Stomach smooth muscle (tissue), 2 donors: Measurements from ENCODE around the gene GNAT2.

Experiments used
- H3K27ac ChIP-seq: one replicate; pipeline ENCODE4 v1.7.0; 2013; ENCODE audit warnings: mild to moderate bottlenecking, low read length, inconsistent platforms
- H3K27me3 ChIP-seq, 2 donors: one replicate each; pipeline ENCODE4 v1.7.0; 2013; ENCODE audit warnings: low read length in 2 of 2; ENCODE audit not compliant: insufficient read depth in 2 of 2, control insufficient read depth in 1 of 2
- H3K36me3 ChIP-seq, 2 donors: one replicate each; pipeline ENCODE4 v1.7.0; 2013; ENCODE audit warnings: low read length in 2 of 2; ENCODE audit not compliant: control insufficient read depth in 2 of 2, insufficient read depth in 2 of 2
- H3K4me1 ChIP-seq: one replicate; pipeline ENCODE4 v1.7.0; 2013; ENCODE audit warnings: low read length; ENCODE audit not compliant: control insufficient read depth, insufficient read depth
- H3K4me3 ChIP-seq, 2 donors: one replicate each; pipeline ENCODE4 v1.7.0; 2013; ENCODE audit warnings: low read length in 2 of 2
- H3K9ac ChIP-seq, 2 donors: one replicate each; pipeline ENCODE4 v1.7.0; 2013; ENCODE audit warnings: low read length in 2 of 2, mild to moderate bottlenecking in 1 of 2
- H3K9me3 ChIP-seq, 2 donors: one replicate each; pipeline ENCODE4 v1.7.0; 2013; ENCODE audit warnings: low read length in 2 of 2; ENCODE audit not compliant: control insufficient read depth in 2 of 2
- donor health status: healthy.
- donor health status: Pancreatic carcinoma.

The GNAT2 gene

DNA sequence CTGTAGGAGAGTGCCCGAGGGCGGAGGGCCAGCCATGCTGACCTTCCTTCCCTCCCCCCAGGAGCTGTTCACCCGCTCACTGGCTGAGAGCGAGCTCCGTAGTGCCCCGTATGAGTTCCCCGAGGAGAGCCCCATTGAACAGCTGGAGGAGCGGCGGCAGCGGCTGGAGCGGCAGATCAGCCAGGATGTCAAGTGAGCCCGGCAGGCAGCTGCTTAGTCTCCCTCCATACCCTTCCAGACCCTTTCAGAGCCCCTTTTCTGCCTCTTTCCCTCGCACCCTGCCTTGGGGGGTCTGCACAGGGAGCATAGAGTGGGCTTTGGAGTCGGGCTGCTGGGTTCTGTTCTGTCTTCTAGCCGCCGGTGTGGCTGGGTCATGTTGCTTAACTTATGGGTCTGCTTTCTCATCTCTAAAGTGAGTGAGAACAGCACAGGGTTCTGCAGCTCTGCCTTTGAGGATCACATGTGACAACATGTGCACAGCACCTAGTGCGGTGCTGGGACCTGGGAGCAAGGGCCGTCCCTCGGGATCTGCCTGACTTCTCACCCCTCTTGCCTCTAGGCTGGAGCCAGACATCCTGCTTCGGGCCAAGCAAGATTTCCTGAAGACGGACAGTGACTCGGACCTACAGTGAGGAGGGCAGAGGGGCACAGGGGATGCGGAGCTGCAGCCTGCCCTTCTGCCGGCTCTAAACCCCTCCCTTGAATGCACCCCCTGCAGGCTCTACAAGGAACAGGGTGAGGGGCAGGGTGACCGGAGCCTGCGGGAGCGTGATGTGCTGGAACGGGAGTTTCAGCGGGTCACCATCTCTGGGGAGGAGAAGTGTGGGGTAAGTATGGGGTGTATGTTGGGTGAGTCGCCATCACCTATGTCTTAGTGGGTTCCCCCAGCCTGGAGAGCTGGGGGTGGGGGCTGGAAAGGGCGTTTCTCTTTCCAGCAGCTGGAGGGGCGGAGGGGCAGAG is 6.5 kb upstream of the GNAT2 start:
- Histone ChIP-seq H3K36me3 (peaks cover 12 to 33% of the 10 kb centered on the region in 2 donors), H3K4me1 (peaks cover 44% of the 10 kb centered on the region), H3K27me3 (no peaks in the 10 kb centered on the region), H3K27ac (no peak overlapping the region), H3K4me3 (peak overlapping the region in 1 of 2 donors; percentile 35), H3K9ac (no peak overlapping the region), H3K9me3 (no peaks in the 10 kb centered on the region)

DNA sequence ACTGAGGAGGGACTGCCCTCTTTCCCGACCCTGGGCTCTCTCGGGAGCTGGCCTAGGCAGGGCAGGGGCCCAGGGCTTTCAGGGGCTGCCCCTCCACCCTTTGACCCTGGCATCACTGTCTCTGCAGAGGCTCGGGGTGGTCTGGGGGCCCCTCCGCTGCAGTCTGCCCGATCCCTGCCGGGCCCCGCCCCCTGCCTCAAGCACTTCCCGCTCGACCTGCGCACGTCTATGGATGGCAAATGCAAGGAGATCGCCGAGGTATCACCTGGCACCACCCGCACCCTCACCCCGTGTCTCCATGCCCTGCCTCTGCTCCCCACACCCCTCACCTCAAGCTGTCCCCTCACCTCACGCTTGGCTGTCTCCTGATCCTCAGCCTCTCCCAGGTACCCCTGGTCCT is 5.8 kb upstream of the GNAT2 start:
- H3K9ac ChIP-seq, result no peak overlapping the region
- peaks cover 9 to 30% of the 10 kb centered on the region in 2 donors for H3K36me3 ChIP-seq
- peaks cover 47% of the 10 kb centered on the region for H3K4me1 ChIP-seq
- peak overlapping the region in 1 of 2 donors; percentile 35 for H3K4me3 ChIP-seq
- no peaks in the 10 kb centered on the region for H3K27me3 ChIP-seq
- H3K27ac ChIP-seq, result no peak overlapping the region
- no peaks in the 10 kb centered on the region for H3K9me3 ChIP-seq

DNA sequence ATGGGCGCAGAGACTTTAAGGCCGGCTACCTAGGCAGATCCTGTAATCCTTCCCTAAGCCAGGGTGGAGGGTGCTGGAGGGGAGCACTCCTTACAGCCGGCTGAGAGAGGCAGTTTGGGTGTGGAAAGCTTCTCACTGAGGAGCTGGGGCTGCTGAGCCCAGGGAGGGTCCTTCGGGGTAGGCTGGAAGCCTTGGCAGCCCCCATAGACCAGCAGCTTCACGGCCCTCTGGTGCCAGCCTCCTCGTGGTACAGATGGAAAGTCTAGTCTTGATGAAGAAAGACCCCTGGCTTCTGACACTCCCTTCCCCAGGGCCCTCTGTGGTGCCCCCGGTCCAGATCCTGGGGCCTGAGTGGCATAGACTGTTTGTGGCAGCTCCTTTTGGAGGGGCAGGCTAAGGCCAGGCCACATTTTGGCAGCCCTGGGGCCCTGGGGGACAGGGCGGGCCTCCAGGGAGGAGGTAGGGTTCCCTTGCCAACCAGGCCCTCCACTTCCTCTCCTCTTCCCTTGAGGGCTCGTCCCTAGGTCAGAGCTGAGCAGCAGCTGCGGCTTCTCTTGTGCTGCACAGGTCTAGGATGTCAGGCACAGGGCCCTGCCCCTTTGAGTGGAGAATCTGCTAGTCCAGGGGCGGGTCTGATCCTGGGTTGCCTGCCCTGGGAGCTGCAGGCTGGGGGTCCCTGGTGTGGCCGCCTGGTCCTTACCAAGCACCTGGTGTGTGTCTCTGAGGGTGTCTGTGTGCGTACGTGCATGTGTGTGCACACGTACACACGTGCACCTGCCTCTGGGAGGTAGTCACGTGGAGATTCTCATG is 5.0 kb upstream of the GNAT2 start:
- peak overlapping the region in 1 of 2 donors; percentile 29 for H3K4me3 ChIP-seq
- peaks cover 8 to 27% of the 10 kb centered on the region in 2 donors for H3K36me3 ChIP-seq
- H3K9me3 ChIP-seq, result no peaks in the 10 kb centered on the region
- peaks cover 54% of the 10 kb centered on the region for H3K4me1 ChIP-seq
- H3K27ac ChIP-seq, result peak overlapping the region; percentile 37
- H3K27me3 ChIP-seq, result no peaks in the 10 kb centered on the region
- peak overlapping the region in 1 of 2 donors; percentile 33 for H3K9ac ChIP-seq

DNA sequence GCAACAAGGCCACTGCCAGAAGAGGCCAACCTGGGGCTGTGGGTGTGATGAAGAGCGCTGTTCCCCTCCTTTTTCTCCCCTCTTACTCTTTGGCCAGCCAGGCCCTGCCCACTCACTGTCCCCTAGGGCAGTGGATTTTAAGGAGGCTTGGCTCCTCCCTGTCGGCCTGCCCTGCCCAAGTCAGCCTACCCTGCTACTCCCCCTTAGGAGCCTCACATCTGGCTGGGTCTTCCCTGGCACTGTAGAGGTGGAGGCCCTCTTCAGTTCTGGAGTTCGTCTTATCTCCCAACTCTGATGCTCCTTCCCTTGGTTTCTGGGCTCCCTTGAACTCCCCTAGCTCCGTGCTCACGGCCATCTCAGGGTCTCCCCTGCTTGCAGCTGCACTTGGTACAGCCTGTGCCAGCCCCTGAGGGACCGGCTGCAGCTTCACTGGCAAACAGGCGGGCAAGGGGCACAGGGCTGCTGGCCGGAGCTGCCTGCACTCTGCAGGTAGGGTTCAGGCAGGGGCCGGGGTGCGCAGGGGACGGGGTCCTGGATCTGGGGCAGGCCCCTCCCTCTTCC is 4.3 kb upstream of the GNAT2 start:
- peak overlapping the region; percentile 37 for H3K27ac ChIP-seq
- H3K4me1 ChIP-seq, result peaks cover 57% of the 10 kb centered on the region

DNA sequence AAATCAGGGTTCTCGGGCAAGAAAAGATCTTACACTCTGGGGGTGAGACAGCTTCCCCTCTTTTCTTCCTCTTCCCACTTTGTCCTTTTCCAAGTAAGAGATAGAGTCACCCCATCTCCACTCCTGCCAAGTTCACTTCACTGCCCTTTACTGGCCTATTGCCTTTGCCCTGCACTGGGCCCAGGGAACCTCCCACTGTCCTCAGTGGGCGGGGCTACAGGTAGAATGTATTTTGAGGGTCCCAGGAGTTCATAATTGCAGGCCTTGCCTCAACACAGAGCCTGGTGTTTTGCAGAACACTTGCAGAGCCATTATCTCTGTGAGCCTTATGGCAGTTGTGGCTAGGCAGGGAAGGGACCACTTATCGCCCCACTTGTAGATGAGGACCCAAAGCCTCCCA is 3.5 kb upstream of the GNAT2 start:
- Histone ChIP-seq H3K27ac (no peak overlapping the region), H3K9me3 (no peaks in the 10 kb centered on the region), H3K27me3 (no peaks in the 10 kb centered on the region), H3K36me3 (peaks cover 2 to 15% of the 10 kb centered on the region in 2 donors), H3K4me1 (peaks cover 57% of the 10 kb centered on the region), H3K9ac (no peak overlapping the region), H3K4me3 (no peak overlapping the region)

More for the DNA sequence above, 4.3 kb upstream of the GNAT2 start:
- Histone ChIP-seq H3K27me3 (no peaks in the 10 kb centered on the region), H3K36me3 (peaks cover 6 to 21% of the 10 kb centered on the region in 2 donors), H3K4me3 (peak overlapping the region in 1 of 2 donors; percentile 44), H3K9ac (no peak overlapping the region), H3K9me3 (no peaks in the 10 kb centered on the region)

DNA sequence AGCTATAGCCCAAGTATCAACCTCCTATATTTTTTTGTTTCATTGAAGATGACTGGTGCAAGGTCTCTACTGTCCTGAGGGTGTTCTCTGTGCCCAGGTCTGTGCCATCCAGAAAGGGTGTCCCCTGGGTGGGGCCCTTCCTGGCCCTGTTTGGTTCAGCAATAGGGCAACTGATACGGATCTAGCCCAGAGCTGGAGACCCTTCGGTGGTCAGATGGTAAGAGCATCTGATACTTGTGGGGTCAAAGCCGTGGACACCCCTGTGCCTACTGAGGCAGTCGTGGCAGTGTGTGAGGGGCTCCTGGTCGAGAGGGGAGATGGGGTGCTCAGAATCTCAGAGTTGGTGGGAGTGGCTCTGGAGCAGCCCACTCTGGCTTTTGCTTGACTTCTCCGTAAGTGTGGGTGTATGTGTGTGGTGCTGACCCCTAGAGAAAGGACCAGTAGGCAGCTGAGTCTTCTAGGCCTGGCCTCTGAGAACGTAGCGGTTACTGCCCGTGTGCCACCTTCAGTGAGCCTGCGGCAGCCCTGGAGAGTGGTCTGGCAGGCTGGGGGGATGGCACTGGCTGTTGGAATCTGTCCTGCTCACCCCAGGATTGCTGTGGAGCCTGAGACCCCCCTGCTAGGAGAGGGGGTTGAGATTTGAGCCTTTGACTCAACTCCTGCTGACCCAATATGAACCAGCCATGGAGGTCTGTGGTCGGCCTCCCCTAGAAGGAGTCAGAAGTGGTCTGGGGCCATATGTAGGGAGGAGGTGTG is 2.9 kb upstream of the GNAT2 start:
- peak overlapping the region in 1 of 2 donors; percentile 7 for H3K9ac ChIP-seq
- no peak overlapping the region for H3K27ac ChIP-seq
- H3K4me1 ChIP-seq, result peaks cover 57% of the 10 kb centered on the region
- peaks cover 0 to 10% of the 10 kb centered on the region in 2 donors for H3K36me3 ChIP-seq
- no peaks in the 10 kb centered on the region for H3K9me3 ChIP-seq
- peak overlapping the region in 1 of 2 donors; percentile 89 for H3K4me3 ChIP-seq
- H3K27me3 ChIP-seq, result no peaks in the 10 kb centered on the region

DNA sequence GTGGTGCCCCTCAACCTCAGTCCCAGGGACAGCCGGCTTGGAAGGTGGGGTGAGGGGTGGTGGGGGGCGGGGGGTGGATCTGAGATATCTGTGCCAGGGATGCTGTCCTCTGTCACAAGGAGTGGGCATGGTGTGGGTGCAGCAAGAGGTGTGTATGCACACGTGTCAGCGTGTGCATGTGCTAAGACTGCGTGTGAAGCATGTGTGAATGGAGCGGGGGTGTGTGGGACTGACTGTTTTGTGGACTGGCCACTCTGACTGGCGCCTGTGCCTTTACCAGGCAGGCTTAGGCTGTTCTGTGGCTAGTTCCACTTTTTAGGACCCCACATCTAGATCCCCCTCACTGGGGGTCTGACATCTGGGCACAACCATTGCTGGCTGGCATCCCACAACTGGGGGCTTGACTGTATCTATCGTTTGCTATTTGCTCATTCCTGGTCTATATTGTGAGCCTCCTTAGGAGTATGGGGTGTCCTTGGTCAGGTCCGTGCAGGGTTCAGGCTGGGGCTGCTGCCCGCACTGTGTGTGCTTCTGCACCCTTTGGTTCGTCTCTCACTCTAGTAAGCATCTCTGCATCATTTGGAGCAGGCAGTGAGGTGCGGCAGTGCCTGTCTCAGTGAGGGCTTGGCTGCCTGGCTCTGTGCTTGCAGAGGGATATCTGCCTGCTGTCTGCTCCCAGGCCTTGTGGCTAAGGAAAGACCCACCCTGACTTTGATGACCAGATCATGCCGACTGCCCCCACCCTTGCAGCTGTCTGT is 2.1 kb upstream of the GNAT2 start:
- Histone ChIP-seq H3K36me3 (peaks cover 0 to 3% of the 10 kb centered on the region in 2 donors), H3K27ac (peak overlapping the region; percentile 64), H3K4me3 (peak overlapping the region; percentile 88 to 89), H3K27me3 (no peaks in the 10 kb centered on the region), H3K4me1 (peaks cover 57% of the 10 kb centered on the region), H3K9me3 (no peaks in the 10 kb centered on the region), H3K9ac (peak overlapping the region; percentile 29 to 52)

DNA sequence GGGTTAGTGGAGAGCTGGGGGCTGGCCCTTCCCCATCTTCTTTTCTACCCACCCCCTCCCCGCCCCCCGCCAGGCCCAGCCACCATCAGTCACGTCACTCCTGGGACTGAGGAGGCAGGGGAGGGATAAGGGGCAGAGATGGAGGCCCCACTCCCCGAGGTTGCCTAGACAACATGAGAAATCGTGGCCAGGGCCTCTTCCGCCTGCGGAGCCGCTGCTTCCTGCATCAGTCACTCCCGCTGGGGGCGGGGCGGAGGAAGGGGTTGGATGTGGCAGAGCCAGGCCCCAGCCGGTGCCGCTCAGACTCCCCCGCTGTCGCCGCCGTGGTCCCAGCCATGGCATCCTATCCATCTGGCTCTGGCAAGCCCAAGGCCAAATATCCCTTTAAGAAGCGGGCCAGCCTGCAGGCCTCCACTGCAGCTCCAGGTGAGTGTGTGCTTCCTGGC is 1.4 kb upstream of the GNAT2 start:
- no peaks in the 10 kb centered on the region for H3K27me3 ChIP-seq
- H3K9me3 ChIP-seq, result no peaks in the 10 kb centered on the region
- peaks cover 57% of the 10 kb centered on the region for H3K4me1 ChIP-seq
- H3K4me3 ChIP-seq, result peak overlapping the region; percentile 88 to 89
- no peaks in the 10 kb centered on the region for H3K36me3 ChIP-seq
- H3K27ac ChIP-seq, result peak overlapping the region; percentile 64
- peak overlapping the region; percentile 64 to 68 for H3K9ac ChIP-seq

DNA sequence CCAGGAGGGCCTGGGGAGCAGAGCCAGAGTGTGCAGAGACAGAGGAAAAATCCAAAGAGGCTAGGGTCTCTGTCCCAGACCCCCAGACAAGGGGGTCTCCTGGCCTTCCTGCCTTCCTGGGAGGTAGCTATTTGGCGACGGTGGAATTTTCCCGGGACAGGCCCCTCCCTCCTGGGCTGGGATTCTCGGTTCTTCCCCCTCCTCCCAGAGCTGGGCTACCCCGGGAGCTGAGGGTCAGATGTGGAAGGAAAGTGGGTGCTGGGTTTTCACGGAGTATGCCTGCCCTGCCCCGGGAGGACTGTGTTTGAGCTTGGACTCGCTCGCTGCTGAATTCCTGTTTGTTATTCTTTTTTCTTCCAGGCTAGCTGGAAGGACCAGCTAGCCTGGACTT is 980 bp upstream of the GNAT2 start:
- H3K9ac ChIP-seq, result peak overlapping the region; percentile 64 to 86
- H3K27ac ChIP-seq, result peak overlapping the region; percentile 64
- H3K27me3 ChIP-seq, result no peaks in the 10 kb centered on the region
- H3K36me3 ChIP-seq, result no peaks in the 10 kb centered on the region
- peaks cover 55% of the 10 kb centered on the region for H3K4me1 ChIP-seq
- H3K9me3 ChIP-seq, result no peaks in the 10 kb centered on the region
- peak overlapping the region; percentile 88 to 89 for H3K4me3 ChIP-seq
